Fibroblast of pulmonary artery (primary cell): Measurements from ENCODE around the gene DENND5A.

Experiments used
- DNase-seq: peaks from one replicate; pipeline ENCODE4 v3.0.0-alpha.2; 2010; ENCODE audit warnings: low read depth
- H3K4me3 ChIP-seq: replicated peaks from 2 replicates; pipeline ENCODE4 v1.5.1; 2011; ENCODE audit warnings: low read depth, mild to moderate bottlenecking, control low read depth, low read length, moderate library complexity
- TF ChIP-seq, protein P1 (sequence below): IDR thresholded peaks from 2 replicates; pipeline ENCODE4 v1.5.1; 2011; ENCODE audit warnings: mild to moderate bottlenecking, control low read depth, low read length, inconsistent platforms; ENCODE audit errors: missing control alignments

DENND5A gene

DNA sequence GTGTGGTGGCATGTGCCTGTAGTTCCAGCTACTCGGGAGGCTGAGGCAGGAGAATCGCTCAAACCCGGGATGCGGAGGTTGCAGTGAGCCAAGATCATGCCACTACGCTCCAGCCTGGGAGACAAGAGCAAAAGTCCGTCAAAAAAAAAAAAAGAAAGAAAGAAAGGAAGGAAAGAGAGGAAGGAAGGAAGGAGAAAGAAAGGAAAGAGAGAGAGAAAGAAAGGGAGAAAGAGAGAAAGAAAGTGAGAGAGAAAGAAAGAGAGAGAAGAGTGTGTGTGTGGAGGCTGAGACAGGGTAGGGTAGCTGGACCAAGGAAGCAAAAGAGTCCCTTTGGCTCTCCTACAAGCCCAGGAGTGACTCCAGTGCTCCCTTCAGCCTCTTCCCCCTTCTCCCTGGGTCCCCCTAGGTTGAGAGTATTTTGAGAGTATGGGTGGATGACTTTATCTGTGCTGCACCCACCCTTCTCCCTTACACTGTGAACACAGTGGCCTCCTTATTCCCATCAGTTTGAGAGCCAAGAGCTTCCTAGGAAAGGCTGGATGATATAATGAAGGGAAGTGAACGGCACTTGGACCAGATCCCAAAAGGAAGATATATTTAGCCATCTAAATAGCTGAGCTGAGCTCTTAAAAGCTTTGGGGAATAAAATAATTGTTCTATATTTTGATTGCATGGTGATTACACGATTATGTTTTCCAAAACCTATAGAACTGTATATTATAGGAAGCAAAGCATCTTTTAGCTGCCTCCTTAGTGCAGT is 9.5 kb upstream of the DENND5A start:
- DNase-seq: peak; percentile 49
- TF ChIP-seq, protein P1, sequence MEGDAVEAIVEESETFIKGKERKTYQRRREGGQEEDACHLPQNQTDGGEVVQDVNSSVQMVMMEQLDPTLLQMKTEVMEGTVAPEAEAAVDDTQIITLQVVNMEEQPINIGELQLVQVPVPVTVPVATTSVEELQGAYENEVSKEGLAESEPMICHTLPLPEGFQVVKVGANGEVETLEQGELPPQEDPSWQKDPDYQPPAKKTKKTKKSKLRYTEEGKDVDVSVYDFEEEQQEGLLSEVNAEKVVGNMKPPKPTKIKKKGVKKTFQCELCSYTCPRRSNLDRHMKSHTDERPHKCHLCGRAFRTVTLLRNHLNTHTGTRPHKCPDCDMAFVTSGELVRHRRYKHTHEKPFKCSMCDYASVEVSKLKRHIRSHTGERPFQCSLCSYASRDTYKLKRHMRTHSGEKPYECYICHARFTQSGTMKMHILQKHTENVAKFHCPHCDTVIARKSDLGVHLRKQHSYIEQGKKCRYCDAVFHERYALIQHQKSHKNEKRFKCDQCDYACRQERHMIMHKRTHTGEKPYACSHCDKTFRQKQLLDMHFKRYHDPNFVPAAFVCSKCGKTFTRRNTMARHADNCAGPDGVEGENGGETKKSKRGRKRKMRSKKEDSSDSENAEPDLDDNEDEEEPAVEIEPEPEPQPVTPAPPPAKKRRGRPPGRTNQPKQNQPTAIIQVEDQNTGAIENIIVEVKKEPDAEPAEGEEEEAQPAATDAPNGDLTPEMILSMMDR: no peak
- no peak overlapping the region for H3K4me3 ChIP-seq

GRCh38 chr11:9273376-9274336 is 8.5 kb upstream of the DENND5A start:
- no peak overlapping the region for H3K4me3 ChIP-seq
- TF ChIP-seq, protein P1: no peak
- peak; percentile 61 for DNase-seq

DNA sequence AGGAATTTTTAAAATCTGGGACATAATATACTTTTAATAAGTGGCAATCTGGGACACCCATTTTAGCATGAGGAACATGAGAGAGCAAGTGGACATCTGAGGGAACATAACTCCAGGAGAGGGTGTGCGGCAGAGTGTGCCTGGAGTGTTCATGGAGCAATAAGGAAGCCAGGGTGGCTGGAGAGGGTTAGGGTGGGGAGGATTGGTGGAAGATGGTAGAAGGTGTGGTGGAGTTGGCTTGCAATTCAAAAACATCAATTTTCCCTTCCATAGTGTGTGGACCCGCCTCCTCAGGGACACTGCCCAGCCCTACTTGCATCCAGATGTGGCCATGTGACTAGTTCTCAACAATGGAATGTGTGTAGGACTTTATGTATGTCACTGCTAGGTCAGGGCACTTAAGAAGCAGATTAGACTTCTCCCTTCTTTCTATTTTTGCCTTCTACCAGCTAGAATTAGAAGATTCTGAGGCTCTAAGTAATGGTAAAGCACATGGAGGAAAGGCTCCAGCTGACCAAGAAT is 4.4 kb upstream of the DENND5A start:
- no peak overlapping the region for H3K4me3 ChIP-seq
- TF ChIP-seq, protein P1: no peak
- peak; percentile 46 for DNase-seq

GRCh38 chr11:9267680-9268079 is 2.5 kb upstream of the DENND5A start:
- TF ChIP-seq, protein P1: no peak
- DNase-seq: no peak
- H3K4me3 ChIP-seq: no peak overlapping the region

- no peak for DNase-seq
- TF ChIP-seq, protein P1: no peak
- no peak overlapping the region for H3K4me3 ChIP-seq
Observed at GRCh38 chr11:9266926-9267325, 1.8 kb upstream of the DENND5A start.

DNA sequence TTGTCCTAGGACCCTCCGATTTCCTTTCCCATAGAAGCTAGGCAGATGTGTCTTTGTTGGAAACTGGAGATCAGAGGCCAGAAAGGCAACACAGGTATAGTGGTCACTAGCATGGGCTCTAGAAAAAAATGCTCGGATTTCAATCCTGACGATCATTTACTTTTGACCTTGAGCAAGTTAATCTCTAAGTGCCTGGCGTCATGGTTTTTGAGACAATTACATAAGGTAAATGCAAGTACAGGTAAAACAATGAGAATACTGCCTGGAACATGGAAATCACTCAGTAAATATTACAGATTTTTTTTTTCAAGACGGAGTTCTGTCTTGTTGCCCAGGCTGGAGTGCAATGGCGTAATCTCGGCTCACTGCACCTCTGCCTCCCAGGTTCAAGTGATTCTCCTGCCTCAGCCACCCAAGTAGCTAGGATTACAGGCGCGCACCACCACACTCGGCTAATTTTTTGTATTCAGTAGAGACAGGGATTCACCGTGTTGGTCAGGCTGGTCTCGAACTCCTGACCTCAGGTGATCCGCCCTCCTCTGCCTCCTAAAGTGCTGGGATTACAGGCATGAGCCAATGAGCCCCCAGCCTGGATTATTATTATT is 1.1 kb upstream of the DENND5A start:
- TF ChIP-seq, protein P1: no peak
- no peak overlapping the region for H3K4me3 ChIP-seq
- DNase-seq: no peak
